Activated CD8-positive, alpha-beta memory T cell treated with anti-CD3 and anti-CD28 coated beads, Interleukin-2, amount 10 ng/mL, durations not matched to agents 7 days and 5 days (primary cell): ENCODE measurements around the gene SURF6. TPM values are rescaled to one million over a fixed set of nuclear protein-coding genes. Genes with fewer than 3 reads are reported as not detected.
A peak's percentile ranks its signal among the peaks of the same experiment; 100 is the strongest.

Source experiments
- ATAC-seq: fragments of 150-1000 bp; cut with Tn5 transposase; one replicate; pipeline ENCODE4 v1.10.0; 2021; ENCODE audit warnings: moderate library complexity
- CTCF ChIA-PET: fragments of 350-600 bp; sonication (Branson Sonifier 250); formaldehyde crosslinking; loops from one replicate; lab custom pipeline; 2021; ENCODE audit warnings: antibody characterized with exemption; lab: Charles Lee
- DNase-seq: peaks from one replicate; pipeline ENCODE4 v3.0.0-alpha.2; 2020
- H3K27ac Mint-ChIP-seq: one replicate; pipeline ENCODE4 v1.8.0; 2021; ENCODE audit warnings: mild to moderate bottlenecking, mixed read lengths
- H3K27me3 Mint-ChIP-seq: one replicate; pipeline ENCODE4 v1.8.0; 2021; ENCODE audit warnings: mixed read lengths
- H3K36me3 Mint-ChIP-seq: one replicate; pipeline ENCODE4 v1.8.0; 2021; ENCODE audit warnings: mild to moderate bottlenecking, mixed read lengths
- H3K4me1 Mint-ChIP-seq: one replicate; pipeline ENCODE4 v1.8.0; 2021; ENCODE audit warnings: mixed read lengths
- H3K4me3 Mint-ChIP-seq: one replicate; pipeline ENCODE4 v1.8.0; 2021; ENCODE audit warnings: mild to moderate bottlenecking, moderate library complexity, mixed read lengths
- H3K9me3 Mint-ChIP-seq: one replicate; pipeline ENCODE4 v1.8.0; 2022; ENCODE audit warnings: low read depth, mixed read lengths
- total RNA-seq, 2 experiments: library from RNA; stranded (reverse); gene quantifications; one replicate each; pipeline ENCODE4 v1.2.3, GENCODE V29; 2021

Gene SURF6
- total RNA-seq, 2 experiments from 2014 or later, result 12.9 to 16.5 TPM

DNA sequence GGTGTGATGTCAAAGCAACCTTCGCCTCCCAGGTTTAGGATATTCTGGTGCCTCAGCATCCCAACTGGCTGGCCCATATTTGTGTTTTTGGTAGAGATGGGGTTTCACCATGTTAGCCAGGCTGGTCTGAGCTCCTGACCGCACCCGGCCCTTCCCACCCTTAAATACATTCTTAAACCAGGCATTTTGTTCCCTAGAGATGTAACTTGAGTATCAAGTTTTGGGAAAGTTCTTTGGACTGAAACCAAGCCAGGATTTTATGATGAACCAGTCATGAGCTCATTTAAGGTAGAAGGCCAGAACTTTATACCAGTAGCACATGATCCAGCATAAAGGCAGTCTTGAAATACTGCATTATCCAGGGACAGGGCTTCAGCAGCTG is 15.5 kb upstream of the SURF6 start:
- Mint-ChIP-seq H3K36me3 (peaks cover 49% of the 10 kb centered on the region), H3K27me3 (no peaks in the 10 kb centered on the region), H3K4me1 (peaks cover 55% of the 10 kb centered on the region), H3K4me3 (no peak overlapping the region), H3K27ac (peak overlapping the region; percentile 32), H3K9me3 (no peaks in the 10 kb centered on the region)
- no peak for DNase-seq
- CTCF ChIA-PET, result interaction anchor here (0.9 to 2.0 kb wide), 4 partner anchors 9 to 132 kb away, joined by 3 to 12 read pairs (median 4); no protein-coding TSS in a partner anchor
- ATAC-seq, result no peak

DNA sequence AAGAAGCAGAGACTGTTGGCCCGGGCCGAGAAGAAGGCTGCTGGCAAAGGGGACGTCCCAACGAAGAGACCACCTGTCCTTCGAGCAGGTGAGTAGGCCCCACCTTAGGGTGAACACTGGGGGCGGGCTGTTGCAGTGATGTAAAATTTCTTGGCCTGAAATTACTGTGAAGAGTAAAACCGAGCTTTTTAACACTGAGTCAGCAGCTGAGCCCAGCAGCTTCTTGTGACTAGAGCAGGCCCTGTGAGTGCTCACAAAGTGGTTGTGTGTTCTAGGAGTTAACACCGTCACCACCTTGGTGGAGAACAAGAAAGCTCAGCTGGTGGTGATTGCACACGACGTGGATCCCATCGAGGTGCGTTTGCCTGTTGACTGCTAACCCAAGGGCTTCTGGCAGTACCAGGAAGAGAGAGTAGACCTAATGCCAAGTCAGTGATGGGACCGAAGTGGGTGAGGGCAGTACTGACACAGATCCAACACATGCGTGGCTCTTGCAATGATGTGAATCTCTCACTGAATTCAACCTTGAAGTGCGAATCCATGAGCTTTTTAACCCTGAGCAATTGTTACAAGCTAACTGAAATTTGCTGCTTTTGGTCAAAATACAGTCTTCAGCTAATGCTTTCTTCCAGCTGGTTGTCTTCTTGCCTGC is 14.1 kb upstream of the SURF6 start:
- CTCF ChIA-PET, result interaction anchor here (1.2 to 2.0 kb wide), 5 partner anchors 9 to 164 kb away, joined by 3 to 9 read pairs (median 4); no protein-coding TSS in a partner anchor
- H3K27me3 Mint-ChIP-seq, result no peaks in the 10 kb centered on the region
- DNase-seq (no peak), ATAC-seq (no peak)
- H3K36me3 Mint-ChIP-seq, result peaks cover 51% of the 10 kb centered on the region
- peak overlapping the region; percentile 94 for H3K4me3 Mint-ChIP-seq
- peak overlapping the region; percentile 88 for H3K27ac Mint-ChIP-seq
- no peaks in the 10 kb centered on the region for H3K9me3 Mint-ChIP-seq
- H3K4me1 Mint-ChIP-seq, result peaks cover 62% of the 10 kb centered on the region

DNA sequence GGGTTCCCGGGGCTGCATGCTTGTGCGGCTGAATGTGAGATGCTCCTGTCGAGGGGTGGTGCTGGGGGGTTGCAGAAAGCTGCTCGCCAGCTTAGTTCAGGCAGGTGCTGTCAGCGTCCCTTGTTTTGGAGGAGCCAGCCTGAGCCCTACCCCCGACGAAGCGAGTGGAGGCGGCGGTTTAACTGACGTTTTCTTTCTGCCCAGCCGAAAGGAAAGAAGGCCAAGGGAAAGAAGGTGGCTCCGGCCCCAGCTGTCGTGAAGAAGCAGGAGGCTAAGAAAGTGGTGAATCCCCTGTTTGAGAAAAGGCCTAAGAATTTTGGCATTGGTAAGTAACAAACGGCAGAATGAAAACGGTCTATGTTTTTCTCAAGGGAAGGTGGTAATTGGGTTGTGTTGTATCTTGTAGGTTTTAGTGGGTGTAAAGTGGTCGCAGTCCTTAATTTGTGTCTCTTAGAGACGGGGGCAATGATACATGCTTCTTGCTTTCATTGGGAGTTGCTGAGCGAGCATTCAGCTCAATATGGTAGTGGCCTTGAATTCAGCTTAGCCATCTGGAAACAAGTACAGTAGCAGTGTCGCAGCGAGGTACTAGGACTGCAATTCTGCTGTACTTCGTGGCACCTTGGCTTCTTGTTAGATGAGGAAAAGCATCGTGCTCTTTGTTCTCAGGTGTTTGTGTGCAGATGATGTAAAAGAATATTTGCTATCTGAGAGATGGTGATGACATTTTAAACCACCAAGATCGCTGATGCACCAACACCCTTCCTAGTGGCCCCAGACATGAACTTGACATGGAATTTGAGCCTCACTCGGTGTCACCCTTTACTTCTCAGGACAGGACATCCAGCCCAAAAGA is 13.0 kb upstream of the SURF6 start:
- Mint-ChIP-seq H3K4me1 (peaks cover 52% of the 10 kb centered on the region), H3K36me3 (peaks cover 51% of the 10 kb centered on the region), H3K4me3 (peak overlapping the region; percentile 94), H3K27me3 (no peaks in the 10 kb centered on the region), H3K9me3 (no peaks in the 10 kb centered on the region), H3K27ac (peak overlapping the region; percentile 88)
- CTCF ChIA-PET, result interaction anchor here (0.9 to 4.0 kb wide), 8 partner anchors 8 to 318 kb away, joined by 3 to 47 read pairs (median 4); partner anchors contain the start of genes GTF3C5, SURF1 and SURF2
- DNase-seq (no peak), ATAC-seq (no peak)

DNA sequence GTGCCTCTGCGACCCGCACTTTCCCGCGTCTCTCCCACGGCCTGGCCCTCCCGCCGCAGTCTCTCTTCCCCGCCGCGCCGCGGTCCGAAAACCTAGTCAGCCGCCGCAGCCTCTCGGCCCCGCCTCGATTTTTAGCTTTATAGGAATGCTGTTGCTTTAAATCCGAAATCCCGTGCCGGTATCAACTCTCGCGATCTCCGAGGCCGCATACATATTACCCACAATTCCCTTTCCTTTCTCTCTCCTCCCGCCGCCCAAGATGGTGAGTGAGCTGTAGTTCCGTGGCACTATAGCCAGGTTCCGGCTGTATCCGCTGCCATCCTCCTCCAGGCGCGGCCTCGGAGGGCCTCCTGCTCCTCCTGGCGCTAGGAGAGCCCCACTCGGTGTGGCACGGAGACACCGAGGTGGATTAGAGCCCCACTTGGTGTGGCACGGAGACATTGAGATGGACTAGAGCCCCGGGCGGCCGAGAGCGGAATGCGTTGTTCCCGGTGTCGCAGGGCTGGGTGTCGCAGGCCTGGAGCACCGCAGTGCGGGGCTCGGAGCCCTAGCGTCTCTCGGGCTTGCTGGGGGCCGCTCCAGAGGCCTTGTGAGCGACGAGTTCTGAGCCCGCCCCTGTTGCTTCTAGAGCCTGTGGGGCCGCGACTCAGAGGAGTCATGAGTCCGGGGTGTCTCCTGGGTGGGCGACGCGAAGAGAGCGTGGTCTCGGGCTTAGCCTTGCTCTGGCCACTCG is 12.2 kb upstream of the SURF6 start, which contains the start of the genes MED22 and RPL7A:
Gene MED22 (minus strand): TSS at position 147 of the 733 bp plus-strand sequence. CDS start 1,469 bp downstream, outside the sequence.
Gene RPL7A (plus strand): TSS at position 234 of the 733 bp plus-strand sequence. CDS start 26 bp downstream, at position 260.
- H3K9me3 Mint-ChIP-seq, result no peaks in the 10 kb centered on the region
- peak; percentile 81 for ATAC-seq
- H3K27me3 Mint-ChIP-seq, result no peaks in the 10 kb centered on the region
- peak within 1 kb of the TSS; percentile 89 for H3K27ac Mint-ChIP-seq
- peak within 1 kb of the TSS; percentile 94 for H3K4me3 Mint-ChIP-seq
- H3K36me3 Mint-ChIP-seq, result peaks cover 48% of the 10 kb centered on the region
- CTCF ChIA-PET, result interaction anchor here (0.9 to 4.0 kb wide), 13 partner anchors 8 to 318 kb away, joined by 3 to 47 read pairs (median 3); partner anchors contain the start of genes GTF3C5, SURF1 and SURF2
- peaks cover 48% of the 10 kb centered on the region for H3K4me1 Mint-ChIP-seq
- DNase-seq, result peak; percentile 96

DNA sequence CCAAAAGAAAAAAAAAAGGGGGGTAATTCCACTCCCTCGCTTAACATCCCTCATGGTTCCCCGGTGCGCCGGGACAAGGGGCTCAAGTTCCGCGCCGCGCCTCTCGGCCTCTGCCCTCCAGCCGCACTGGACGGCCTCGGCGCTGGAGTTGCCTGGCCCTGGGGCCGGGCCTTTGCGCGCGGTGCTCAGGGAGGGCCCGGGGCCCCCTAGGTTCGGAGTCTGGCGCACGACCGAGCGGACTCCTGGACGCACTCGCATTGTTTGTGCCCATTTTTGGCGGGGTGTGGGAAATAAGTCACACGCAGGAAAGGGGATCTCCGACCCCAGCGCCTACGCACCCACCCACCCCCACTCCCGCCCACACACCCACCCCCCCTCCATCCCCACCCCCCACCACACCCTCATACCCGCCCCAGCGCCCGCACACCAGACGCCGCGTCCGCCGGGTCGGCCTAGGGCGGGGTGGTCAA is 11.6 kb upstream of the SURF6 start:
- Mint-ChIP-seq H3K4me1 (peaks cover 45% of the 10 kb centered on the region), H3K27ac (peak overlapping the region; percentile 89), H3K27me3 (no peaks in the 10 kb centered on the region), H3K36me3 (peaks cover 47% of the 10 kb centered on the region), H3K9me3 (no peaks in the 10 kb centered on the region), H3K4me3 (peak overlapping the region; percentile 94)
- ATAC-seq (peak; percentile 56), DNase-seq (peak; percentile 57)
- CTCF ChIA-PET, result interaction anchor here (0.9 to 4.0 kb wide), 11 partner anchors 8 to 317 kb away, joined by 3 to 47 read pairs (median 4); partner anchors contain the start of genes GTF3C5, SURF1 and SURF2

DNA sequence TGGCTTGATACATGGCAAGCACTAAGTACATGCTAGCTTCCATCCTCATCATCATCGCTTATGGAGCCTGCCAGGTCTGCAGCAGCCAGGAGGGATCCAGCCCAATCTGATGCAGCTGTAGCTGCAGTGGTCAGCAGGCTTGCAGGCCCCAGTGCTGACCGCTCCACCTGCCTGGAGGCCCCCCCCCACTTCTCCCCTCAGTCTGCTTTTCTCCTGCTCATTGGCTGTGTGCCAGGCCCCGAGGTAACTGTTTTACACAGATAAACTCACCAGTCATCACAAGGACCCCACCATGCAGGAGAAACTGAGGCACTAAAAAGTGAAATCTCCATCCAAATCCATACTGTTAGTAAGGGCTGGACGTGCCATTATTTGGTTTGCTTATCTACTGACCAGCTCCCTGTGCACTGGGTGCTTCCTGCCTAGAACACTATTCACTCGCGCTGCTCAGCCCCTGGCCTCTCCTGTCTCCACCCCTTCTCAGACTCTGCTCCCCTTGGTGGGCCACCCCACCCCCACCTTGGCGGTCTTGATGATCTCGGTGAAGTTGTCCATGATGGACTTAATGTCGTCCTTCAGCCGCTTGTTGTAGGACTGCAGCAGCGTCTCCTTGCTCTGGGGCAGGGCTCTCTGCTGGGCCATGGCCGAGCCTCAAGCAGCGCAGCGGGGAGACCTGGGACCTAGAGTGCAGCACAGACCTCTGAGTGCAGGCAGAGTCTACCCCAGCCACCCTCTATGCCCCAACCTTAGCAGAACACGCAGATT is 10.2 kb upstream of the SURF6 start:
- H3K4me1 Mint-ChIP-seq, result peaks cover 42% of the 10 kb centered on the region
- ATAC-seq (no peak), DNase-seq (no peak)
- H3K36me3 Mint-ChIP-seq, result peaks cover 37% of the 10 kb centered on the region
- no peaks in the 10 kb centered on the region for H3K27me3 Mint-ChIP-seq
- H3K4me3 Mint-ChIP-seq, result peak overlapping the region; percentile 94
- CTCF ChIA-PET, result interaction anchor here (2.4 to 4.0 kb wide), 2 partner anchors 26 to 33 kb away, joined by 6 to 47 read pairs; no protein-coding TSS in a partner anchor
- H3K27ac Mint-ChIP-seq, result peak overlapping the region; percentile 89
- no peaks in the 10 kb centered on the region for H3K9me3 Mint-ChIP-seq

DNA sequence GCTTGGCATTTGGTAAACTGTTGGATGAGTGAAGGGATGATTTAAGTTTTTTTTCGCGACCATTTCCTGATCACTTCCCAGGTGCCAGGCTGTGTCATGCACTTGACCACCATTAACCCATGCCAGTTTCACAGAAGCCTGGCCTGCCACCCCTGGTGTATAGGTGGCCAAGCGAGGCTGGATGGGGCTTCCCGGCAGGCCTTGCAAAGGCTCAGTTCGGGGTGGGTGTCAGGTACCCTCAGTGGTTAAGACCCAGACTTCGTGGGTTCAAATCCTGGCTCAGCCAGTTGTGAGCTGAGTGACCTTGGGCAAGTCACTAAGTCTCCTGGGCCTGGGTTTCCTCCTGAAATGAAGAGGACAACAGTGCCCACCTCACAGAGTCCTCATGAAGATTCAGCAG is 9.6 kb upstream of the SURF6 start:
- ATAC-seq (no peak), DNase-seq (no peak)
- Mint-ChIP-seq H3K27ac (no peak overlapping the region), H3K36me3 (peaks cover 36% of the 10 kb centered on the region), H3K4me3 (no peak overlapping the region), H3K4me1 (peaks cover 44% of the 10 kb centered on the region), H3K9me3 (no peaks in the 10 kb centered on the region), H3K27me3 (no peaks in the 10 kb centered on the region)
- CTCF ChIA-PET, result interaction anchor here (4.0 kb wide), 1 partner anchor 27 kb away, joined by 47 read pairs; no protein-coding TSS in a partner anchor

DNA sequence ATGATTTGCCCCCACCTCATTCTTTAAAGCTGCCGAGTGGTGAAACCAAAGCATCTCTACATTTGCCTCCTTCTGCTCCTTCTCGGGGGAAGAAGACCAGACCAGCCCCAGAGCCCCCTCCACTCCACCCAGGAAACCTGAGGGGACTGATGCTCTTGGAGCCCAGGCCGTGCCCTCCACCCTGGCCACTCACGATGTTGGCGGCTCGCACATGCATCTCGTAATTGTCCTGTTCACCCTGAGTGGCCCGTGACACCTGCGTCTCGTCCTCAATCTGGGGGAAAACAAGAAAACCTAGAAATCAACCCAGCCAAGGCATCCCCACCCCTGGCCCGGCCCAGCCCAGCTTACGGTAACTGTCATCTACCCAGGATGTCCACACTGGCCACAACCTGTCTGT is 9.0 kb upstream of the SURF6 start:
- H3K4me1 Mint-ChIP-seq, result peaks cover 44% of the 10 kb centered on the region
- peaks cover 35% of the 10 kb centered on the region for H3K36me3 Mint-ChIP-seq
- DNase-seq (no peak), ATAC-seq (no peak)
- CTCF ChIA-PET, result no interaction called here
- no peaks in the 10 kb centered on the region for H3K9me3 Mint-ChIP-seq
- H3K27me3 Mint-ChIP-seq, result no peaks in the 10 kb centered on the region
- H3K4me3 Mint-ChIP-seq, result no peak overlapping the region
- H3K27ac Mint-ChIP-seq, result no peak overlapping the region

DNA sequence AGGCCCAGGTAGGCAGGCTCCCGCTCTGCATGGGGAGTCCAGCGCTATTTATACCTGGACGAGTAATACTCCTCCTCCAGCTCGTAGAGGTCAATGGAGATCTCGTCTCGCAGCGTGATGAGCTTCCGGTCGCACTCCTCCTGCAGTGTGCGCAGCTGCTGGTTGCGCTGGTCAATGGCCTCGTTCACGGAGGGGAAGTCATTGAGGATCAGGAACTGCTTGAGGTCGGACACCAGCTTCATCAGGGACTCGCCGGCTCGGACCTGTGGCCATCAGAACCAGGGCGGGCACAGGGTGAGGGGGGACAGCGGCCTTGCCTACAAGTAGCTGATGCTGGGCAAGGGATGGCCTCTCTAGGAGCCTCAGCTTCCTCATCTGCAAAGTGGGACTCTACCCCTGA is 8.1 kb upstream of the SURF6 start:
- Mint-ChIP-seq H3K36me3 (peaks cover 32% of the 10 kb centered on the region), H3K9me3 (no peaks in the 10 kb centered on the region), H3K4me3 (no peak overlapping the region), H3K4me1 (peaks cover 42% of the 10 kb centered on the region), H3K27ac (no peak overlapping the region), H3K27me3 (no peaks in the 10 kb centered on the region)
- no peak for DNase-seq
- no peak for ATAC-seq
- CTCF ChIA-PET, result interaction anchor here (0.7 to 1.5 kb wide), 2 partner anchors 31 to 143 kb away, joined by 3 to 4 read pairs; no protein-coding TSS in a partner anchor

DNA sequence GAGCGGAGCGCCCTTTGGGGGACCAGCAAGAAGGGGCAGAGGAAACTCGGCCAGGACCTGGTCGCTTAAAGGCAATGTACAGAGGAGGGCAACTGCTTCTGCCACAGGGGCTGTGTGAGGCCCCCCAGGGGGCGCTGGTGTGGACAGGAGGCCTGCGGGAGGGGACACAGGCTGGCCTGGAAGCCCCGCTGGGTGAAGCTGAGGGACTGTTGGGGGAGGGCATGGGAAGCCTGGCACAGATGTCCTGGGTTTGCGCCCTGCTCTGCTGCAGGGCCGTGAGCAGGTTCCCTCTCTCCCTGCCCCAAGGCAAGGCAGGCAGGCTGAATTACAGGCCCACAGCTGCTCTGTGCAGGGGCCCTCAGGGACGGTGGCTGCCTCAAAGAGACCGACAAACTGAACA is 6.6 kb upstream of the SURF6 start:
- peaks cover 38% of the 10 kb centered on the region for H3K4me1 Mint-ChIP-seq
- no peak for ATAC-seq
- H3K4me3 Mint-ChIP-seq, result no peak overlapping the region
- no peaks in the 10 kb centered on the region for H3K9me3 Mint-ChIP-seq
- DNase-seq, result no peak
- H3K27ac Mint-ChIP-seq, result no peak overlapping the region
- no peaks in the 10 kb centered on the region for H3K27me3 Mint-ChIP-seq
- CTCF ChIA-PET, result interaction anchor here (0.6 to 2.2 kb wide), 5 partner anchors 9 to 144 kb away, joined by 3 to 8 read pairs (median 4); partner anchors contain the start of genes SURF1 and SURF2
- peaks cover 24% of the 10 kb centered on the region for H3K36me3 Mint-ChIP-seq

DNA sequence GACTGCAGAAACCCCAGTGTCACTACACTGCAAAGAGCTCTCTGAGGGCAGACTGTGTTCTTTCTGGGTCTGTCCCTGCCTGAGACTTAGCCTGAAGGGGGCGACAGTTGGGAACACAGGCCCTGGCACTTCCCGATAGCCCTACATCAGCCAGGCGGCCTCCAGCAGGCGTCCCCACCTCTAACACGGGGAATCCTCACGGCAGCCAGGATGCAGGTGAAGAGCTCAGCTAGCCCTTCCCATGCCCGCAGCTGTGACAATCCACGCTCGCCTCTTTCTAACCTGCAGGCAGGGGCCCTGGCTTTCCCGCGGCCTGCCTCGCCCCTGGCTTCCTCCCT is 6.0 kb upstream of the SURF6 start:
- ATAC-seq (no peak), DNase-seq (no peak)
- H3K36me3 Mint-ChIP-seq, result peaks cover 24% of the 10 kb centered on the region
- peaks cover 37% of the 10 kb centered on the region for H3K4me1 Mint-ChIP-seq
- no peak overlapping the region for H3K4me3 Mint-ChIP-seq
- CTCF ChIA-PET, result interaction anchor here (0.6 to 2.6 kb wide), 3 partner anchors 10 to 35 kb away, joined by 3 to 7 read pairs (median 5); partner anchors contain the start of gene STKLD1
- peak overlapping the region; percentile 29 for H3K27ac Mint-ChIP-seq
- H3K9me3 Mint-ChIP-seq, result no peaks in the 10 kb centered on the region
- no peaks in the 10 kb centered on the region for H3K27me3 Mint-ChIP-seq
